ENCODE data around the gene ALAS1.

Gene ALAS1

GRCh38 chr3:52218937-52219650, 21.1 kb downstream of the ALAS1 start:
- no peak for TF ChIP-seq ZNF384 (IDR thresholded peaks at IDR 0.05)
- no peak for TF ChIP-seq FOXK2 (IDR thresholded peaks at IDR 0.05)
- no peak for TF ChIP-seq L3MBTL2 (conservative IDR thresholded peaks at IDR 0.05)
- no peak for TF ChIP-seq CTBP1 (IDR thresholded peaks at IDR 0.05; ENCODE audit: borderline replicate concordance)
- no peak for TF ChIP-seq SUZ12 (IDR thresholded peaks at IDR 0.05)
- TF ChIP-seq LEF1 (IDR thresholded peaks at IDR 0.05; ENCODE audit: borderline replicate concordance), result no peak
- no peak for TF ChIP-seq ARNT (IDR thresholded peaks at IDR 0.05)
- no peak for TF ChIP-seq BHLHE40 (IDR thresholded peaks at IDR 0.05; ENCODE audit: borderline replicate concordance)
- no peak for TF ChIP-seq TARDBP (IDR thresholded peaks at IDR 0.05)
- no peak for TF ChIP-seq FOXA1 (IDR thresholded peaks at IDR 0.05)
- TF ChIP-seq, protein P1, sequence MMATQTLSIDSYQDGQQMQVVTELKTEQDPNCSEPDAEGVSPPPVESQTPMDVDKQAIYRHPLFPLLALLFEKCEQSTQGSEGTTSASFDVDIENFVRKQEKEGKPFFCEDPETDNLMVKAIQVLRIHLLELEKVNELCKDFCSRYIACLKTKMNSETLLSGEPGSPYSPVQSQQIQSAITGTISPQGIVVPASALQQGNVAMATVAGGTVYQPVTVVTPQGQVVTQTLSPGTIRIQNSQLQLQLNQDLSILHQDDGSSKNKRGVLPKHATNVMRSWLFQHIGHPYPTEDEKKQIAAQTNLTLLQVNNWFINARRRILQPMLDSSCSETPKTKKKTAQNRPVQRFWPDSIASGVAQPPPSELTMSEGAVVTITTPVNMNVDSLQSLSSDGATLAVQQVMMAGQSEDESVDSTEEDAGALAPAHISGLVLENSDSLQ (IDR thresholded peaks at IDR 0.05), result no peak
- no peak for TF ChIP-seq HDGF (IDR thresholded peaks at IDR 0.05; ENCODE audit: borderline replicate concordance)
- TF ChIP-seq ELF4 (IDR thresholded peaks at IDR 0.05), result no peak
- TF ChIP-seq SP1 (IDR thresholded peaks at IDR 0.05), result no peak
- no peak for TF ChIP-seq FOXM1 (IDR thresholded peaks at IDR 0.05; ENCODE audit: borderline replicate concordance)
- POLR2A ChIA-PET, result no interaction called here
- DNase-seq (ENCODE audit: extremely low spot score), result no peak
- CTCF ChIA-PET, result interaction anchor here (0.8 to 2.1 kb wide), 7 partner anchors 12 to 229 kb away, joined by 4 to 16 read pairs (median 6); no protein-coding TSS in a partner anchor

DNA sequence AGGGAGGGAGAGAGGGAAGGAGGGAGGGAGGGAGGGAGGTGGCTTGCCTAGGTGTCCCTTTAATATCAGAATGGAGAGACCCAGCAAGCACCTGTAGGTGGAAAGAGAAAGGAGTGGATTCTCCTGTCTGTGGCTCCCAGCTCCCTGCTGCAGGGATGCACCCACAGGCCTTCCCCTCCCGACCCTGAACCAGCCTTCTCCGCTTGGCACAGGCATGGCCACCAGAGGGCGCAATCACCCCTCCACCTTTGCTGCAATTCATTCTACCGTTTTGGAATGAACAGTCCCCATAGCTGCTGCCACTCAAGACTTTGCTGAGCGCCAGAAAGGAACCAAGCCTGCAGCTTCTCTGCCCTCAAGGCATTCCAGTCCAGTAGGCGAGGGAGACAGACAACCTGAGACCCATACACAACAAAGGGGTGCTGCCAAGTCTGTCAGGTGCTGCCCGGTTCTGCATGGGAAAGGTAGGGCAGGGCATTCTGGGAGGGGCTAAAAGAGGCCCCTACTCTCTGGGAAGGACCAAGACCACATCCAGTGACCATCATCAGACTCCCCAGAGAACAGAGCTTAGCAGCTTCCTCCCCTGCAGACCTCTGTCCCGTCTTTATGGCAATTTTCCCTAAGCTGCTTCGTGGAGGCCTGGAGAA, 22.5 kb downstream of the ALAS1 start:
- TF ChIP-seq SUZ12 (IDR thresholded peaks at IDR 0.05) (no peak), ARNT (IDR thresholded peaks at IDR 0.05) (no peak), TARDBP (IDR thresholded peaks at IDR 0.05) (no peak), FOXK2 (IDR thresholded peaks at IDR 0.05) (no peak), FOXA1 (IDR thresholded peaks at IDR 0.05) (no peak), NFRKB (IDR thresholded peaks at IDR 0.05) (no peak), SP1 (IDR thresholded peaks at IDR 0.05) (no peak)
- TF ChIP-seq, protein P1 (IDR thresholded peaks at IDR 0.05), result peak; percentile 95
- POLR2A ChIA-PET, result interaction anchor here (0.7 kb wide), 2 partner anchors 18 to 58 kb away, joined by 3 read pairs; partner anchors contain the start of genes TWF2 and WDR82
- DNase-seq (ENCODE audit: extremely low spot score), result peak; percentile 88
- CTCF ChIA-PET, result interaction anchor here (0.5 to 3.0 kb wide), 25 partner anchors 9 to 270 kb away, joined by 3 to 25 read pairs (median 4); partner anchors contain the start of genes POC1A, TWF2 and WDR82

GRCh38 chr3:52221141-52221562, 23.2 kb downstream of the ALAS1 start:
- ChIA-PET CTCF (interaction anchor here (0.6 to 3.0 kb wide), 18 partner anchors 8 to 270 kb away, joined by 3 to 25 read pairs (median 4); partner anchors contain the start of genes POC1A, TWF2 and WDR82), POLR2A (interaction anchor here (0.6 kb wide), 1 partner anchor 19 kb away, joined by 4 read pairs; no protein-coding TSS in a partner anchor)
- TF ChIP-seq CTBP1 (IDR thresholded peaks at IDR 0.05; ENCODE audit: borderline replicate concordance) (no peak), SUZ12 (IDR thresholded peaks at IDR 0.05) (no peak)
- DNase-seq (ENCODE audit: extremely low spot score), result no peak

DNA sequence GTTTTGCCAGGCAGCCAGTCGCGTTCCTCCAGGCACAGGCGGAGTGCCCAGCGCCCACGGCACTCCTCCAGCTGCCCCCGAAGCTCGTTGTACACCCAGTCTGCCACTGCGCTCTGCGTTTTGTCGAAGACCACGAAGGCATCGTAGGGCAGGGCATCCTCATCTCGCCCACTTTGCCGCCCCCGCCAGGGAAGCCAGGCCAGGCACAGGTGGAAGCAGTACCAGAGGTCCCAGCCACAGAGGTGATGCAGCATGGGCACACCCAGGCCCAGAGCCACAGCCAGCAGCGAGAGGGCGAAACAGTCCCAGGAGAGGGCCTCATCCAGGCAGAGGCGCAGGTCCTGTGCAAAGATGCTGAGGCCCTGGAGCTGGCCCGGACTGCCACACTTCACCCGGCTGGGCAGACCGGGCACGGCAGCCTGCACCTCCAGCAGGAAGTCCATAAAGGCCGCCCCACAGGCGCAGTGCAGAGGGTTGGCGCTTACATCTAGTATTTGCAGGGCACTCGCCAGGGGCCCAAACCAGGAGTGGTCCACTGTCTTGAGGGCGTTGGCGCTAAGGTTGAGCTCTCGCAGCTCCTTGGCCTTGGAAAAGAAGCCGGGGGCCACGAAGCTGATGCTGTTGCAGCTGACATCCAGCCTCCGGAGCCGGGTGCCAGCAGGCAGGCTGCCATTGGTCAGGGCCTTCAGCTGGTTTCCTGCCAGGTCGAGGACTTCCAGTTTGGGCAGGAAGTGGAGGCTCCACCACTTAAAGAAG, 23.8 kb downstream of the ALAS1 start:
- ChIA-PET POLR2A (interaction anchor here (0.6 to 1.0 kb wide), 2 partner anchors 20 to 56 kb away, joined by 4 read pairs; partner anchors contain the start of gene WDR82), CTCF (interaction anchor here (0.6 to 3.0 kb wide), 5 partner anchors 10 to 118 kb away, joined by 3 to 25 read pairs (median 9); partner anchors contain the start of gene WDR82)
- no peak for DNase-seq (ENCODE audit: extremely low spot score)
- TF ChIP-seq FOXM1 (IDR thresholded peaks at IDR 0.05; ENCODE audit: borderline replicate concordance) (no peak), TARDBP (IDR thresholded peaks at IDR 0.05) (no peak)

DNA sequence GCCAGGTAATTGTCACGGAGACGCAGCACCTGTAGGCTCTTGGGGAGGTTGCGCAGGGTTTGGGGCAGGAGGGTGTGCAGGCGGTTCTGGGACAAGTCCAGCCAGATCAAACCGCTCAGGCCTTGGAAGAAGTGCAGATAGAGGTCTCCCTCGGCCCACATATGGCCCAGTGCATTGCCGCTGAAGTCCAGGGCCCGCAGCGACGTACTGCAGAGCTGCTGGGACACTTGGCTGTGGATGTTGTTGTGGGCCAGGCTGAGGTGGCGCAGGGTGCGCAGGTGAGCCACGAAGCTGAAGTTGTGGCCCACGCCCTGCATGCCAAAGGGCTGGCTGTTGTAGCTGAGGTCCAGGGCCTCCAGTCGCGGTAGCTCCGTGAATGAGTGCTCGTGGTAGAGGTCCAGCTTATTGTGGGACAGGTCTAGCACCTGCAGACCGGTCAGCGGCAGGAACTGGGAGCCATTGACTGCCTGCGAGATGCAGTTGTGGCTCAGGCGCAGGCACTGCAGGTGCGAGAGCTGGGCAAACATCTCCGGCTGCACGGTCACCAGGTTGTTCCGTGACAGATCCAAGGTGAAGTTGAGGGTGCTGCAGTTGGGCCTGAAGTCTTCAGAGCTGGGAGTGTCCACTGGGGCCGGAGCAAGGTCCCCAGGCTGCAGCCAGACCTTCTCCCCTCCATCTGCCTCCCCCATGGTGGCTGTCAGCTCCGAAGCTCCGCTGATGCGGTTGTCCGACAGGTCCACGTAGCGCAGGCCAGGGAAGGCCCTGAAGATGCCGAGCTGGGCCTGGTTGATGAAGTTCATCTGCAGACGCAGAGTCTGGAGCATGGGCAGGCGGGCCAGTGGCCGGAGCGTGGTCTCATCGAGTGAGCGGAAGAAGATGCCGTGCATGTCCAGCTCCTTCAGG, 24.6 kb downstream of the ALAS1 start:
- POLR2A ChIA-PET, result interaction anchor here (1.0 kb wide), 1 partner anchor 56 kb away, joined by 4 read pairs; the partner anchor contains the start of gene WDR82
- CTCF ChIA-PET, result interaction anchor here (2.1 to 3.0 kb wide), 2 partner anchors 9 to 117 kb away, joined by 12 to 25 read pairs; no protein-coding TSS in a partner anchor
- TF ChIP-seq LEF1 (IDR thresholded peaks at IDR 0.05; ENCODE audit: borderline replicate concordance) (no peak), L3MBTL2 (conservative IDR thresholded peaks at IDR 0.05) (no peak), ELF4 (IDR thresholded peaks at IDR 0.05) (no peak), ZNF384 (IDR thresholded peaks at IDR 0.05) (no peak), HDGF (IDR thresholded peaks at IDR 0.05; ENCODE audit: borderline replicate concordance) (no peak), SP1 (IDR thresholded peaks at IDR 0.05) (no peak)
- no peak for DNase-seq (ENCODE audit: extremely low spot score)
